Fibroblast of the aortic adventitia (primary cell): ENCODE results near the gene DENND1A. TPM values are rescaled to one million over a fixed set of nuclear protein-coding genes. Genes with fewer than 3 reads are reported as not detected.
A peak's percentile ranks its signal among the peaks of the same experiment; 100 is the strongest.

Experiments
- DNase-seq: peaks from one replicate; pipeline ENCODE4 v3.0.0-alpha.2; 2010; ENCODE audit warnings: low read depth
- H3K4me3 ChIP-seq: 2 replicates; pipeline ENCODE4 v1.5.1; 2011; ENCODE audit warnings: low read depth, mild to moderate bottlenecking, control low read depth, low read length, moderate library complexity
- CTCF ChIP-seq: IDR thresholded peaks from 2 replicates; pipeline ENCODE4 v1.5.1; 2011; ENCODE audit warnings: mild to moderate bottlenecking, low read length, control low read depth, inconsistent platforms; ENCODE audit not compliant: insufficient read depth
- total RNA-seq: library from RNA; depleted of rRNA; stranded (reverse); fragments of >200 nt; gene quantifications from 2 replicates; pipeline ENCODE4 v1.2.3, GENCODE V29; 2012; ENCODE audit warnings: low replicate concordance

DENND1A gene
- total RNA-seq, 1 donor: 27.7 TPM

GRCh38 chr9:123440256-123440655 is 489.7 kb downstream of the DENND1A start:
- no peak for TF ChIP-seq CTCF
- DNase-seq: no peak
- no peak overlapping the region for H3K4me3 ChIP-seq

GRCh38 chr9:123438821-123439220 is 491.1 kb downstream of the DENND1A start:
- no peak overlapping the region for H3K4me3 ChIP-seq
- TF ChIP-seq CTCF: no peak
- DNase-seq: no peak

- H3K4me3 ChIP-seq: no peak overlapping the region
- no peak for DNase-seq
- no peak for TF ChIP-seq CTCF
Observed at GRCh38 chr9:123438321-123438720, 491.6 kb downstream of the DENND1A start.

- no peak for TF ChIP-seq CTCF
- no peak for DNase-seq
- no peak overlapping the region for H3K4me3 ChIP-seq
Observed at GRCh38 chr9:123437201-123437600, 492.7 kb downstream of the DENND1A start.

- DNase-seq: no peak
- no peak for TF ChIP-seq CTCF
- H3K4me3 ChIP-seq: no peak overlapping the region
Observed at GRCh38 chr9:123435471-123435870, 494.5 kb downstream of the DENND1A start.

GRCh38 chr9:123434619-123435240 is 495.2 kb downstream of the DENND1A start:
- peak; percentile 6 for TF ChIP-seq CTCF
- DNase-seq: no peak
- H3K4me3 ChIP-seq: no peak overlapping the region
